Astrocyte of the spinal cord (primary cell): ENCODE data around the gene HERC6.
"Not testable (repeated sequence)": the region's sequence is repeated elsewhere in the genome, so short reads cannot be mapped to it uniquely, and the experiment has no call there.

Experiments used
- DNase-seq: peaks from one replicate; pipeline ENCODE4 v3.0.0; 2011; ENCODE audit warnings: low read depth, low spot score
- H3K4me3 ChIP-seq: 2 replicates; pipeline ENCODE4 v1.5.1; 2011; ENCODE audit warnings: low read depth, mild to moderate bottlenecking, low read length, moderate library complexity
- CTCF ChIP-seq: IDR thresholded peaks from 2 replicates; pipeline ENCODE4 v1.5.1; 2012; ENCODE audit warnings: low read depth, mild to moderate bottlenecking, low read length, inconsistent platforms
- in situ Hi-C: cut with HindIII; loops from 2 replicates; pipeline ENCODE4 v1.10.0; 2017; ENCODE audit warnings: low sequenced_read_pairs

The HERC6 gene

GRCh38 chr4:88429401-88429800, 50.7 kb downstream of the HERC6 start:
- DNase-seq: no peak
- TF ChIP-seq CTCF: no peak
- H3K4me3 ChIP-seq: no peak overlapping the region
- in situ Hi-C loops: no loop called here

DNA sequence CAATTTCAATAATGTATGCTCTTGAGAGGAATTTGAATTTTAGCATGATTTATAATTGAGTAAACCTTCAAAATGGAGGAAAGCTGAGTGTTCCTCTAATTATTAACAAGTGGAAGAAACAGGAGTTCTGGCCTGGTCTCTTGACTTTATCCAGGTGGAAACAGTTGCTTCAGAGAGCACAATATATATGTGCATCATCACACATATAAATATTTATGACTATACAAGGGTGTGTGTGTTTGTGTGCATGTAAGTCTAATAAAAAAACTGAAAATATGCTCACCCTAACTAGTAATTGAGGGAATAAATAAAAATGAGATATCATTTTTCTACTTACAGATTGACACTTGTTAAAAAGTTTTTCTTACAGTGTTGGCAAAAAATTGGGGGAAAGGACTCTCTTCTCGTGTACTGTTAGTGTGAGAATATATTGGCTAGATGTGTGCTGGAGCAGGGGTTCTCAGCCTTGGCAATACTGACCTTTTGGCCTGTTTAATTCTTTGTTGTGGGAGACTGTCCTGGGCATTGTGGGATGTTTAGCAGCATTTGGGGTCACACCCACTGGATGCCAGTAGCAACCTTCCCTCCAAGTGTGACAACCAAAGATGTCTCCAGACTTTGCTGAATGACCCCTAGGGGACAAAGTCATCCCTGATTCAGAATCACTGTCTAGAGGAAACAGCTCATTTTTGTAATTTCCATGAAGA, 57.5 kb downstream of the HERC6 start:
- TF ChIP-seq CTCF: no peak
- H3K4me3 ChIP-seq: no peak overlapping the region
- in situ Hi-C loops: no loop called here
- no peak for DNase-seq

DNA sequence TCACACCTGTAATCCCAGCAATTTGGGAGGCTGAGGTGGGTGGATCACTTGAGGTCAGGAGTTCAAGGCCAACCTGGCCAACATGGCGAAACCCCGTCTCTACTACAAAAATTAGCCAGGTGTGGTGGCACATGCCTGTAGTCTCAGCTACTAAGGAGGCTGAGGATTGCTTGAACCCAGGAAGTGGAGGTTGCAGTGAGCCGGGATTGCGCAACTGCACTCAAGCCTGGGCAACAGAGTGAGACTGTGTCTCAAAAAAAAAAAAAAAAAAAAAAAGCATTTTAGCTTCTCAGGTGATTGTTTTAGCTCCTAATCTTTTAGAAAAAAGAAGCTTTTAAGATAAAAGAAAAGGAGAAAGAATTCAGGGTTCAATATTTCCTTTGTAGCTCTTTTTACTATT, 59.2 kb downstream of the HERC6 start:
- H3K4me3 ChIP-seq, DNase-seq, in situ Hi-C loops: not testable (repeated sequence)

DNA sequence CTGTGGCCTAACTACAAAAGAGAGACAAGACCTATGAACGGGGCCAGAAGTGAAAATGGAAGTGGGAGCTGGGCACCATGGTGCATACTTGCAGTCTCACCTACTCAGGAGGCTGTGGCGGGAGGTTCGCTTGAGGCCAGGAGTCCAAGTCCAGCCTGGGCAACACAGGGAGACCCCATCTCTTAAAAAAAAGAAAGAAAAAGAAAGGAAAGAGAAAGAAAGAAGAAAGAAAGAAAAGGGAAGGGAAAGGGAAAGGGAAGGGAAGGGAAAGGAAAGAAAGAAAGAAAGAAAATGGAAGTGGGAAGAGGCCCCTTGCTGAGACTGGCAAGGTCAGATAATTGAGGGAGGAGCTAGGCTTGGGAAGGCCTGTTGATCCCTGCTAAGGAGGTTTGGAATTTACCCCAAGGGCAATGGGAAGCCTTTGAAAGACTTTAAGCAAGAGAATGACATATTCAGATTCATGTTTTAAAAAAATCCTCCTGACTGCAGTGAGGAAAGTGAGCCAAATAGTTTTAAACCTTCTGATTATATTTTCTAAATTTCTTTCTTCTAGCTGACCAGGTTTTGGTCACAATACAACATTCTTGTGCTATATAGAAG, 60.6 kb downstream of the HERC6 start:
- no peak for TF ChIP-seq CTCF
- in situ Hi-C loops: no loop called here
- no peak overlapping the region for H3K4me3 ChIP-seq
- DNase-seq: no peak

- DNase-seq: no peak
- H3K4me3 ChIP-seq: no peak overlapping the region
- no peak for TF ChIP-seq CTCF
- in situ Hi-C loops: no loop called here
Measured at GRCh38 chr4:88440146-88440545, 61.5 kb downstream of the HERC6 start.

DNA sequence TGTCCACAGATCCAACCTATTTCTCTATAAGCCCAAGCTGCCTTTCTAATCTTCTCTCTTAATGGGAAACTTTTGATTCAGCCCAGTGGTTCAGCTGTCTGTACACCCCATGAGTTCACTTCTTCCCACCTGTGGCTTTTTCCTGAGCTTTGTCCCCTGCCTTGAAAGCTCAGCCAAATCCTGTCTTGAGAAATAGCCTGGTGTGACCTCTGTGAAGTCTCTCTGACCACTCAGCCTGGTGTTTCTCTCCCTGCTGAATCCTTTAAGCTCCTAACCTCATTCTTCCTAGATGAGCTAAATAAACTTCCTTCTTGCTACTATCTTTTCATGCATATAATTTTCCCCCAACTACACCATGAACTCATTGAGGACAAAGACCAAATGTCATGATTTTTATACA, 63.0 kb downstream of the HERC6 start:
- TF ChIP-seq CTCF: no peak

DNA sequence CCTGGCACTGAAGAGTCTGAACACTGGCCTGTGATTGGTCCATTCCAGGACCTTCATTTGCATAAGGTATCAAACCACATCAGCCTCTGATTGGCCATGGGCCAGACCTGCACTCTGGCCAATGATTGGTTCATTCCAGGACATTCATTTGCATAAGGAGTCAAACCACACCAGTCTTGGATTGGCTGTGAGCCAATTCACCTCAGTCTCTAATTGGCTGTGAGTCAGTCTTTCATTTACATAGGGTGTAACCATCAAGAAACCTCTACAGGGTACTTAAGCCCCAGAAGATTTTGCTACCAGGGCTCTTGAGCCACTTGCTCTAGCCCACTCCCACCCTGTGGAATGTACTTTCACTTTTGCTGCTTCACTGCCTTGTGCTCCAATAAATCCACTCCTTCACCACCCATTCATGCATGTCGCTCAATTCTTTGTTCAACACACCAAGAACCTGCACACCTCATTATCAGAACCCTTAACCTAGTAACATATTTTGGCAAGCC, 64.1 kb downstream of the HERC6 start:
- no peak overlapping the region for H3K4me3 ChIP-seq
- TF ChIP-seq CTCF: no peak
- in situ Hi-C loops: no loop called here
- DNase-seq: no peak

More for the DNA sequence above, 63.0 kb downstream of the HERC6 start:
- in situ Hi-C loops: no loop called here
- no peak overlapping the region for H3K4me3 ChIP-seq
- no peak for DNase-seq
